GM13976 (cell line): ENCODE data around the gene ACACB.

Experiments used
- DNase-seq: peaks from one replicate; pipeline ENCODE4 v3.0.0; 2012; ENCODE audit warnings: low spot score
- CTCF ChIP-seq: IDR thresholded peaks from 2 replicates; pipeline ENCODE4 v1.5.1; 2012; ENCODE audit warnings: borderline replicate concordance, mild to moderate bottlenecking; ENCODE audit not compliant: insufficient read depth; ENCODE audit errors: extremely low read depth, missing control alignments, control extremely low read depth
- in situ Hi-C: fragments of 300-500 bp; cut with MboI; formaldehyde crosslinking; loops from one replicate; pipeline ENCODE4 v1.12.0; 2022; ENCODE audit warnings: low sequenced_read_pairs, mixed read lengths, inconsistent platforms; ENCODE audit not compliant: unreplicated experiment

The ACACB gene

GRCh38 chr12:109290061-109290460 lies 173.7 kb downstream of the ACACB start:
- in situ Hi-C loops: no loop called here
- DNase-seq: no peak
- TF ChIP-seq CTCF: no peak

- in situ Hi-C loops: no loop called here
- no peak for TF ChIP-seq CTCF
- DNase-seq: no peak
Observed at GRCh38 chr12:109291117-109291516, 174.7 kb downstream of the ACACB start.

- no peak for TF ChIP-seq CTCF
- DNase-seq: no peak
- in situ Hi-C loops: no loop called here
Observed at GRCh38 chr12:109291521-109292341, 175.3 kb downstream of the ACACB start.

GRCh38 chr12:109292342-109292711 lies 175.9 kb downstream of the ACACB start:
- no peak for TF ChIP-seq CTCF
- DNase-seq: no peak
- in situ Hi-C loops: no loop called here

- TF ChIP-seq CTCF: no peak
- DNase-seq: no peak
Observed at GRCh38 chr12:109293106-109293505, 176.7 kb downstream of the ACACB start.

GRCh38 chr12:109294286-109294796 lies 178.0 kb downstream of the ACACB start:
- in situ Hi-C loops: no loop called here
- no peak for DNase-seq
- TF ChIP-seq CTCF: no peak

More at GRCh38 chr12:109293106-109293505, 176.7 kb downstream of the ACACB start:
- in situ Hi-C loops: no loop called here
